WERI-Rb-1 (cell line): ENCODE measurements around the gene RYR3.

Experiments used
- DNase-seq: peaks from one replicate; pipeline ENCODE4 v3.0.0-alpha.2; 2020
- H3K27ac ChIP-seq: fragments of 250-450 bp; sonication (Bioruptor Pico); 2 replicates; pipeline ENCODE4 v1.5.1; 2020; ENCODE audit warnings: mild to moderate bottlenecking, moderate library complexity
- H3K27me3 ChIP-seq: fragments of 250-450 bp; sonication (Bioruptor Pico); 2 replicates; pipeline ENCODE4 v1.5.1; 2021; ENCODE audit warnings: mild to moderate bottlenecking, low read depth, moderate library complexity; ENCODE audit not compliant: insufficient read depth, severe bottlenecking
- H3K36me3 ChIP-seq: fragments of 250-450 bp; sonication (Bioruptor Pico); 2 replicates; pipeline ENCODE4 v1.5.1; 2020; ENCODE audit warnings: mild to moderate bottlenecking, moderate library complexity
- H3K4me3 ChIP-seq: 2 replicates; pipeline ENCODE4 v1.5.1; 2011; ENCODE audit warnings: low read depth, mild to moderate bottlenecking, control low read depth, low read length
- H3K9me3 ChIP-seq: fragments of 250-450 bp; sonication (Bioruptor Pico); 2 replicates; pipeline ENCODE4 v1.5.1; 2021; ENCODE audit warnings: mild to moderate bottlenecking, moderate library complexity; ENCODE audit not compliant: severe bottlenecking
- TF ChIP-seq, protein P1 (sequence below): IDR thresholded peaks from 2 replicates; pipeline ENCODE4 v1.5.1; 2011; ENCODE audit warnings: low read depth, mild to moderate bottlenecking, control low read depth, inconsistent platforms, low read length

RYR3 gene

GRCh38 chr15:33834892-33835743 lies 524.4 kb downstream of the RYR3 start:
- TF ChIP-seq, protein P1, sequence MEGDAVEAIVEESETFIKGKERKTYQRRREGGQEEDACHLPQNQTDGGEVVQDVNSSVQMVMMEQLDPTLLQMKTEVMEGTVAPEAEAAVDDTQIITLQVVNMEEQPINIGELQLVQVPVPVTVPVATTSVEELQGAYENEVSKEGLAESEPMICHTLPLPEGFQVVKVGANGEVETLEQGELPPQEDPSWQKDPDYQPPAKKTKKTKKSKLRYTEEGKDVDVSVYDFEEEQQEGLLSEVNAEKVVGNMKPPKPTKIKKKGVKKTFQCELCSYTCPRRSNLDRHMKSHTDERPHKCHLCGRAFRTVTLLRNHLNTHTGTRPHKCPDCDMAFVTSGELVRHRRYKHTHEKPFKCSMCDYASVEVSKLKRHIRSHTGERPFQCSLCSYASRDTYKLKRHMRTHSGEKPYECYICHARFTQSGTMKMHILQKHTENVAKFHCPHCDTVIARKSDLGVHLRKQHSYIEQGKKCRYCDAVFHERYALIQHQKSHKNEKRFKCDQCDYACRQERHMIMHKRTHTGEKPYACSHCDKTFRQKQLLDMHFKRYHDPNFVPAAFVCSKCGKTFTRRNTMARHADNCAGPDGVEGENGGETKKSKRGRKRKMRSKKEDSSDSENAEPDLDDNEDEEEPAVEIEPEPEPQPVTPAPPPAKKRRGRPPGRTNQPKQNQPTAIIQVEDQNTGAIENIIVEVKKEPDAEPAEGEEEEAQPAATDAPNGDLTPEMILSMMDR, result no peak
- Histone ChIP-seq H3K27me3 (no peaks in the 10 kb centered on the region), H3K4me3 (no peak overlapping the region), H3K27ac (no peak overlapping the region), H3K9me3 (no peaks in the 10 kb centered on the region), H3K36me3 (no peaks in the 10 kb centered on the region)
- DNase-seq, result no peak

GRCh38 chr15:33837294-33837693 lies 526.5 kb downstream of the RYR3 start:
- no peaks in the 10 kb centered on the region for H3K9me3 ChIP-seq
- H3K27ac ChIP-seq, result no peak overlapping the region
- no peak overlapping the region for H3K4me3 ChIP-seq
- H3K36me3 ChIP-seq, result no peaks in the 10 kb centered on the region
- DNase-seq, result no peak
- H3K27me3 ChIP-seq, result no peaks in the 10 kb centered on the region
- TF ChIP-seq, protein P1, result no peak

GRCh38 chr15:33839540-33839939 lies 528.8 kb downstream of the RYR3 start:
- TF ChIP-seq, protein P1, result no peak
- DNase-seq, result no peak
- Histone ChIP-seq H3K36me3 (no peaks in the 10 kb centered on the region), H3K27ac (no peak overlapping the region), H3K9me3 (no peaks in the 10 kb centered on the region), H3K4me3 (no peak overlapping the region), H3K27me3 (no peaks in the 10 kb centered on the region)

DNA sequence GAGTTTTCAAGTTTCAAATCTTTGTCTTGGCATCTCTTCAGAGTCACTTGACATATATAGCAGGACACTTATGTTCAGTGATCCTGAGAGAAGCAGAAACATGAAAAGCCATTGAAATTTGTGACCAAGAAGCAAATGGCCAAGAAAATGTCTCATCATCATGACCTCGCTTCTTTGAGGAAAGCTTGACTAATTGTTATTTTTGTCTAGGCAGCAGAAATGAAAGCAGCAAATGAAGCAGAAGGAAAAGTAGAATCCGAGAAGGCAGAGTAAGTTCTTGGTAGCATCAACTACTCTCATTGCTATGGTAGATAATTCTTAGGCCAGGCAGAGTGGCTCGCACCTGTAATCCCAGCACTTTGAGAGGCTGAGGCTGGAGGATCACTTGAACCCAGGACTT lies 529.8 kb downstream of the RYR3 start:
- TF ChIP-seq, protein P1, result no peak
- Histone ChIP-seq H3K27ac (no peak overlapping the region), H3K4me3 (no peak overlapping the region), H3K9me3 (no peaks in the 10 kb centered on the region), H3K27me3 (no peaks in the 10 kb centered on the region), H3K36me3 (no peaks in the 10 kb centered on the region)
- no peak for DNase-seq

GRCh38 chr15:33844186-33844585 lies 533.4 kb downstream of the RYR3 start:
- Histone ChIP-seq H3K9me3 (no peaks in the 10 kb centered on the region), H3K36me3 (no peaks in the 10 kb centered on the region), H3K27me3 (no peaks in the 10 kb centered on the region), H3K4me3 (no peak overlapping the region), H3K27ac (no peak overlapping the region)
- TF ChIP-seq, protein P1, result no peak
- no peak for DNase-seq

- H3K9me3 ChIP-seq, result no peaks in the 10 kb centered on the region
- no peak overlapping the region for H3K27ac ChIP-seq
- H3K27me3 ChIP-seq, result no peaks in the 10 kb centered on the region
- no peak for DNase-seq
- TF ChIP-seq, protein P1, result no peak
- H3K4me3 ChIP-seq, result no peak overlapping the region
- no peaks in the 10 kb centered on the region for H3K36me3 ChIP-seq
Measured at GRCh38 chr15:33844597-33844996, 533.8 kb downstream of the RYR3 start.
